Right ventricle myocardium superior (tissue), 1 donor: ENCODE results near the gene RFLNA. TPM values are rescaled to one million over a fixed set of nuclear protein-coding genes. Genes with fewer than 3 reads are reported as not detected.
A peak's percentile ranks its signal among the peaks of the same experiment; 100 is the strongest.

Source experiments
- ATAC-seq: fragments of 200-7000 bp; cut with Tn5 transposase; one replicate; pipeline ENCODE4 v1.9.1; 2020; ENCODE audit warnings: mild to moderate bottlenecking; ENCODE audit not compliant: poor library complexity
- DNase-seq: peaks from one replicate; pipeline ENCODE4 v3.0.0-alpha.2; 2020
- intact Hi-C: fragments of 100-400 bp; cut with DNase I; formaldehyde crosslinking; loops from one replicate; pipeline ENCODE4 v1.11.2; 2022
- total RNA-seq: library from RNA; stranded (reverse); fragmentation: NEBNext Ultra II Directional; extraction: Animal tissue kit (Norgen Biotek cat#: 25700); gene quantifications from one replicate; pipeline ENCODE4 v1.2.1, GENCODE V29; 2021
- donor health status: DM: no; HTN: yes; CAD: no; lungs with severe emphysema.

Gene RFLNA
- total RNA-seq, 1 donor from 2014 or later, result 0.16 TPM

DNA sequence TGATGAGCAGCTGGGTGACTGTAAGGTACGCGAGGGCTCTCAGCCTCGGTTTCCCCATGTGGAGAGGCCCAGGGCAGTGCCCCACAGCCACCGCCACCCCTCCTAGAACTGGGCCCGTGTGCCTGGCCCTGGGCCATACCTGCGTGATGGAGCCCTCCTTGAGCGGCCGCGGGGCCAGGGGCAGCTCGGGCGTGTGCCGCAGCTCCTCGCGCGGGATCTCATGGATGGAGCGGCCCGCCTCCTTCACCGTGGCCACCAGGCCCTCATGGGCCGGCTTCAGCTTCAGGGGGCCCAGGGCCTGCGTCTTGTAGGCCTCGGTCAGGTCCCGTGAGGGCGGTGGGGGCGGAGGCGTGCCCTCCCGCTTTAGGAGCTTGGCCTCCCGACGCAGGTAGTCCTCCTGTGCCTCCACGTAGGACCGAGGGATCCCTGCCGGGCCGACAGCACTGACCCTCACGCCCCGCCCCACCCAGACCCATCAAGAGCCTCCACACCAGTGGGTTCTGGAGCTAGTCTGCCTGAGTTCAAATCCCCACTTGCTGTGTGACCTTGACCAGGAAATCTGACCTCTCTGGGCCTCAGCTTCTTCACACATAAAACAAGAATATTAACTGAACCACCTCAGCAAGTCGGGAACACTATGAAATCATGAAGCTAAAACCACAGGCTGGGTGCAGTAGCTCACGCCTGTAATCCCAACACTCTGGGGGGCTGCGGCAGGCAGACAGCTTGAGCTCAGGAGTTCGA is 51.7 kb downstream of the RFLNA start:
- intact Hi-C loops, result no loop called here
- ATAC-seq, result no peak

DNA sequence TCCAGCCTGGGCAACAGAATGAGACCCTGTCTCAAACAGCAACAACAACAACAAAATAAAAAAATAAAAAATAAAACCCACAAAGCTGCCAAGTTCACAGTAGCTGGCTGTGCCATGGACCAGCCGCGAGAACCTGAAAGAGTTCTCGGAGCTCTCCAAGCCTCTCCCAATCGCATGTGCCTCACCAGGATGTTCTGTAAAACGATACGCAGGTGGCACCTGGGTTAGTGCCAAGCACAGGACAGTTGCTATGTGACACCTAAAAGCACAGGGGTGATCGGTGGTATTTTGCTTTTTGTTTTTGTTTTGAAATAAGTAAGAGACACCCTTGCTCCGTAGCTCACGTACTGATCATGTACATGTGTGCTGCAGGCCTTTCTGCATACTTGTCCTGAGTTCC is 52.4 kb downstream of the RFLNA start:
- intact Hi-C loops, result no loop called here
- DNase-seq (no peak), ATAC-seq (no peak)

More for the DNA sequence above, 51.7 kb downstream of the RFLNA start:
- no peak for DNase-seq

DNA sequence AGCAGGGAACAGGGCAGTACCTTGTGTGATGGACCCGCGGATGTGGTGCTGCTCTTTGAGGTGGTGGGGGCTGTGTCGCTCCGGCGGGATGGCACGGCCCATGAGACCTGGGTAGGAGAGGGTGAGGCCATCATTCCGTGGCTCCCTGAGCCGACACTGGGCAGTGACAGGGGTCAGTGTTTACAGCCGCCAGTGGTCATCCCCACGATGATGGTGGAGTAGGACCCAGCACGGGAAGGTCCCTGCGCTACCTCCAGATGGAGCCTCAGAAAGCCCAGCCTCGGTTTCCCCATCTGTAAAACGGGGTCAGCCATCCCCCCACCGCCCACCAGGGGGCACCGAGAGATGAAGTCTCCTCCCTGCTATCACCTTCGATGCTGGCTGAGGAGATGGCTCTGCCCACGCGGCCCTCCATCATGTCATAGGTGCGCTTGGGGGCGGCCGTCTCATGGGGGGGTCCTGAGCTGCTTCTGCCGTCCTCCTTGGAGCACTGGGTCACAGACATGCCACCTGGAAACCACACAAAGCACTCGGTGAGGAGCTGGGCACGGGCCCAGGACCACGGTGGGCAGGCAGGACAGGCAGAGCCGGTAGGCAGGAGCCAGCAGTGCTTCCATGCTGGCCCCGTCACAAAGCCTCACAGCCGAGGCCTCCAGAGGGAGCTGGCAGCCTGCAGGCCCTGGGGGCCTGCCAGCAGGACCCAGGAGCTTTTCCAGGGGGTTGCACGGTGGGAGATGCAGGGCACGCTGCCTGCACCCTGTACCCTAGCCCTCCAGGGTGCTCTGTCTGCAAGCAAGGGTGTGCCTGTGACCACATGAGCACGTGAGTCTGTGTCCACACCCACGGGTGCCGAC is 53.1 kb downstream of the RFLNA start:
- intact Hi-C loops, result no loop called here
- no peak for DNase-seq
- ATAC-seq, result peak; percentile 3

DNA sequence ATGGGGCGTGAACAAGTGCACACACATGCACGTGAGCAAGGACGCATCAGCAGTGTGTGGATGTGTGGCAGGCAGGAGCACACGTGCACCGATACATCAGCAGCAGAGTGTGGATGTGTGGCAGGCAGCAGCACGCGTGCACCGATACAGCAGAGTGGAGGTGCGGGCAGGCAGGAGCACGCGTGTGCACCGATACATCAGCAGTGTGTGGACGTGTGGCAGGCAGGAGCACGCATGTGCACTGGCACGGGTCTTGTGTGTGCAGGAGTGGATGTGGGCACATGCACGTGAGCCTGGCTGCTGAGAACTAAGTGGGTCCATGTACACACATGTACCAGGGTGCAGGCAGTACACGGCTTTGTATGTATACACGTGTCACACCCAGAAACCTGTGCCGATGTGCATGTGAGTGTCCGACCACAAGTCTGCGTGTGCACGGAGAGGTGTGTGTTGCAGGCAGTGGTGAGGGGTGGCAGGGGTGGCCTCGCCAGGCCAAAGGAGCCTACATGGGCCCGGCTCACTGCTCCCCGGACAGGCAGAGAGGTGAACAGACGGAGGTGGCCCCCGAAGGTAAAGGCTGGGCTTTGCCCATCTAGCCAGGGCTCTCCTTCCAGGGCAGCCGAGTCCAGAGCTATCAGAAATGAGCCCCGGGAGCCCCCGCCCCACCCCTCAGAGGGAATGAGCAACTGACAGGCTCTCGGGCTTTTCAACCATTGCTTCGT is 53.9 kb downstream of the RFLNA start:
- DNase-seq (no peak), ATAC-seq (no peak)
- intact Hi-C loops, result no loop called here

DNA sequence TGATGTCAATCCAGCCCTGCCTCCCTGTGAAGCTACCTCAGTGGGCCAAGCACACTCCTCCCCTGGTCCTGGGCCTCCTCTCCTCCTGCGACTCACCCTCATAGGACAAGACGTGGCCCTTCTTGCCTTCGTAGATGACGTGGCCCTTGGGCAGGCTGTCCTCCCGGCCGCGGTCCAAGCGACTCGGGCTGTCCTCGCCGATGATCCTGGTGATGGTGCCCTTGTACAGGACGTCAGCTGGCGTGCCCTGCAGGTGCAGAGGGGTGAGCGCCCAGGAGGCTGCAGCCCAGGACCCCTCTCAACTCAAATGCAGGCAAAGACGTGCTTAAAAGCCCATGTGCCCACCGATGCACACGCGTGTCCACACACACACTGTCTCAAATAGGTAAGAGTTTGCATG is 55.6 kb downstream of the RFLNA start:
- DNase-seq (no peak), ATAC-seq (no peak)
- intact Hi-C loops, result no loop called here

DNA sequence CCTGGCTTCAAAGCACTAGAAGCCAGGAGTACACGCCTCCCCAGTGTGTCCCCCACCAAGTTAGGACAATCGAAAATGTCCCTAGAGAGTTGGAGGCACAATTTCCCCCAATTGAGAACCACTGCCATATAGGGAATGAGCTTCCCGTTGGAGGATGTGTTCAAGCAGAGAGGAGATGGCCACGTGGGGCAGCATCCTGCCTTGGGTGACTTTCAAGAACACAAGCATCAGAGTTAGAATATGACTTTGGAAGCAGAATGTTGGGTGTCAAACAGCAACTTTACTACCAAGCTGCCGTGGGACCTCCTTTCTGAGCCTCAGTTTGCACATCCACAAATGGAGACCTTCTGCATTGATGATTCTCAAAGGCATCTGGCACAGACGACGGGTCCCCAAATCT is 56.5 kb downstream of the RFLNA start:
- no peak for ATAC-seq
- intact Hi-C loops, result no loop called here
- no peak for DNase-seq

DNA sequence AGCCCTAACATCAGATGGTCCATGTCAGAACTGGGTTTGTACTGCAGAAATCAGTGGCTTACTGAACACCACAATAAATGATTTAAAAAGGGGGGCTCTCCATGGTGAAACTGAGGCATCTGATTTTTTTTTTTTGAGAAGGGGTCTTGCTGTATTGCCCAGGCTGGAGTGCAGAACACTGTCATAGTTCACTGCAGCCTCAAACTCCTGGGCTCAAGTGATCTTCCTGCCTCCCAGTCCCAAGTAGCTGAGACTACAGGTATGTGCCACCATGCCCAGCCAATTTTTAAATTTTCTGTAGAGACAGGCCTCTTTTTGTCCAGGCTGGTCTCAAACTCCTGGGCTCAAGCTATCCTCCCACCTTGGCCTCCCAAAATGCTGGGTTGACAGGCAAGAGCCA is 57.4 kb downstream of the RFLNA start:
- no peak for DNase-seq
- intact Hi-C loops, result no loop called here
- no peak for ATAC-seq

DNA sequence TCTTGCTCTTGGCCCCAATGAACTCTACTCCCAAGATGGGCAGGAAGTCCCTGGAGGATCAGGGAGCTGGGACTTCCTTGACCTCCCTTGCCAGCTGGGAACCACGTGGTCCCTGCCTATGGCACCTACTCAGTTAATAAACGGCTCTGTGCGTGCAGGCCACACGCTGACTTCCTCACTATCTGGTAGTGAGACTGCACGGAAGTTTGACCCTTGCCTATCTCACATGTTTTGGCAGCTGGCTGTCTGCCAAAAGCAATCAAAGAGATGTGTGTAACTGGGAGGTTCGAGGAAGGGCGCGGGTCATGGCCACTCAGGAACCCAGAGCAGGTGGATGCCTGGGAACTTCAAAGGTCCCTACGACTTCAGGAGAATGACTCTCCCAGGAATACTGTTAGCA is 57.9 kb downstream of the RFLNA start:
- DNase-seq (peak; percentile 73), ATAC-seq (peak; percentile 63)
- intact Hi-C loops, result no loop called here

DNA sequence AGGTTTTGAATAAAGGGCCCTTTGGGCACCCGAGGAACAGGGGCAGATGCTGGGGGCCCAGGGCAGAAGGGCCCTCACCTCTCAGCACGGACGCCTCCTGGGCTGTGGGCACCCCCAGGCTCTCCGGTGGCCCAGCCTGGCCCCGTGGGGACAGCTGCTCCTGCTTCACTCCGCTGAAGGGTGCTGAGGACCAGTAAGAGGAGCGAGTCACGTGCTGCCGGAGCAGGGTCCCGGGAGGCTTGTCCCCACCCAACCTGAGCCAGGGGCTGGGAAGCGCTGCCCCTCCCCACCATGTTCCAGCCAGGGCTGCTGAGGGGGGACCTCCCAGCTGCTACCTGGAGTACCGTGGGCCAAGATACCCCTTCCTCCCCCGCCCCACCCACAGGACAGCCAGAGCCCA is 59.5 kb downstream of the RFLNA start:
- DNase-seq (no peak), ATAC-seq (no peak)
- intact Hi-C loops, result no loop called here

DNA sequence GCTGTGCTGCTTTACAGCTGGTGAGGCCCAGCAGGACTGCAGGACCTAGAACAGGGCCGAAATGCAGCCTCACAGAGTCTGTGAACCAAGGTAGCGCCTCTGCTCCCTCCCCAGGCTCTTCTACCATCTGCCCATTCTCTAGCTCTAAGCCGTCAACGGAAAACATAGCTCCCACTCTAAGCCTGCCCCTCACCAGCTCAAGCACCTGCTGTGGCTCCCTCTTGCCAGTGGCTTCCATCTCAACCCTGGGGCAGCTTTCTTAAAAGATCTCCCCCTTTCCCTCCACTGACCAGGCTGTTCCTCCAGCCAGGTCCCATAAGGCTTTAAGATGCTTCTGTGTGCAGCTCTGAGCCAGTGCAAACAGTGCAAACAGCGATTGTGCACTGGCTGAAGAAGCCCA is 61.3 kb downstream of the RFLNA start:
- no peak for DNase-seq
- ATAC-seq, result no peak
- intact Hi-C loops, result no loop called here

DNA sequence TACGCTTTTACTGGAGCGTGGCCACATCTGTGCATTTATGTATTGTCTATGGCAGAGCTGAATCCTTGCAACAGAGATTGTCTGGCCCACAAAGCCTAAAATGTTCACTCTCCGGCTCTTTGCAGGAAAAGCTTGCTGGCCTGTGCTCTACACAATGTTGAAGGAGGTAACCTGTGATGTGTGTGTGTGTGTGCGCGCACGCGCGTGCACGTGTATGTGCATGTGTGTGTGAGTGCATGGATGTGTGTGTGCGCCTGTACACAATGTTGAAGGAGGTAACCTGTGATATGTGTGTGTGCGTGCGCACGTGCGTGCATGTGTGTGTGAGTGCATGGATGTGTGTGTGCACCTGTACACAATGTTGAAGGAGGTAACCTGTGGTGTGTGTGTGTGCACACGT is 62.7 kb downstream of the RFLNA start:
- ATAC-seq (no peak), DNase-seq (no peak)
- intact Hi-C loops, result no loop called here

DNA sequence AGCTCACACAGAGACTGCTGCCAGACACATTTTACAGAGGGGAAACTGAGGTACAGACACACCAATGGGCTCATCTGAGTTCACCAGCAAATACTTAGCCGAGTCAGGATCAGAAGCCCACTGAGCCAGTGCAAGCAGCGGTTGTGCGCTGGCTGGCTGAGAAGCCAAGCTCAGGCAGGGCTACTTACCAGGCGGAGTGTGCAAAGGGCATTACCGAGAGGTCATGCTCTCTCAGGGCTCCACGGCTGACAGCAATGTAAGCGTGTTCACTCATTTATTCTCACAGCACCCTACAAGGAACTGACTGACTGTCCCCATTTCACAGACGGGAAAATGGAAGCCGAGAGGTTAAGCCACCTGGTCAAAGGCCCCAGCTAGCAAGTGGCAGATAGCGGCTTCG is 63.7 kb downstream of the RFLNA start:
- ATAC-seq, result no peak
- intact Hi-C loops, result no loop called here
- no peak for DNase-seq

DNA sequence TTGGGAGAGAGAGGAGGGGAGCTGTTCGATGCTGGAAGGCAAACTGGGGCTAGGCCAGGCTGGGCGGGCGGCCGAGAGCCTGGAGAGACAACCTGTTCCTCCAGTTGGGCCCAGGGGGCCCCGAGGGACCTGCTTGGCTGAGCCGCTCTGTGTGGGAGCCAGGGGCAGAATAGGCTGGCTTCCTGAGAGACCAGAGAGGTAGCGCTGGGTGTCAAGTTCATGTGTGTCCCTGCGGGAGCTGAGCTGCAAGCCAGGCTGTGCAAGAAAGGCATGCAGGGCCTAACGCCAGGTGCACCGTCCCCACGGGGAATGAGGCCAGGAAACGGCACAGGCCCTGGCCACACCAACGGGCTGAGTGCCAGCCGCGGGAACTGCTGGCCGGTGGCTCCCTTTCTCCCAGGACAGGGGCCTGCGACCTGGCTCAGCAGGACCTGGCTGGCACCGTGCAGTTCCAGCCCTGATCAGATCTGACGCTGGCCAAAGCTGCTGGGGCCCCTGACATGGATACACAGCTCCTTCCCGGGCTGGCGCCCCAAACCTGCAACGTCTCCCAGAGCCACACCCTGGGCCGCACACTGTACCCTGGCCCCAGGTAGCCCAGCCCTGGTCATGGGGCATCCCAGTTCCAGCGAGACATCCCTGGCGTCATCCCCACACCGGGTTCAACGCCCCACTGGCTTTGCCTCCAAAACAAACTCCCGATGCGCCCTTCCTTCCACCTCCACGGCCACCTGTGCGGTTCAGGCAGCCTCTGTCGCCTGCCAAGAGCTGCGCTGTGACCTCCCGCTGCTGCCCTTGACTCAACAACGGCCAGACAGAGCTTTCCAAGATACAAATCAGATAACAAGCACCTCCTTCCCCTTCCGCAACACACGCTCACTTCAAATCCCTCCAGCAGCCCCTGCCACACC is 65.0 kb downstream of the RFLNA start:
- DNase-seq (peak; percentile 96), ATAC-seq (peak; percentile 90)
- intact Hi-C loops, result no loop called here

DNA sequence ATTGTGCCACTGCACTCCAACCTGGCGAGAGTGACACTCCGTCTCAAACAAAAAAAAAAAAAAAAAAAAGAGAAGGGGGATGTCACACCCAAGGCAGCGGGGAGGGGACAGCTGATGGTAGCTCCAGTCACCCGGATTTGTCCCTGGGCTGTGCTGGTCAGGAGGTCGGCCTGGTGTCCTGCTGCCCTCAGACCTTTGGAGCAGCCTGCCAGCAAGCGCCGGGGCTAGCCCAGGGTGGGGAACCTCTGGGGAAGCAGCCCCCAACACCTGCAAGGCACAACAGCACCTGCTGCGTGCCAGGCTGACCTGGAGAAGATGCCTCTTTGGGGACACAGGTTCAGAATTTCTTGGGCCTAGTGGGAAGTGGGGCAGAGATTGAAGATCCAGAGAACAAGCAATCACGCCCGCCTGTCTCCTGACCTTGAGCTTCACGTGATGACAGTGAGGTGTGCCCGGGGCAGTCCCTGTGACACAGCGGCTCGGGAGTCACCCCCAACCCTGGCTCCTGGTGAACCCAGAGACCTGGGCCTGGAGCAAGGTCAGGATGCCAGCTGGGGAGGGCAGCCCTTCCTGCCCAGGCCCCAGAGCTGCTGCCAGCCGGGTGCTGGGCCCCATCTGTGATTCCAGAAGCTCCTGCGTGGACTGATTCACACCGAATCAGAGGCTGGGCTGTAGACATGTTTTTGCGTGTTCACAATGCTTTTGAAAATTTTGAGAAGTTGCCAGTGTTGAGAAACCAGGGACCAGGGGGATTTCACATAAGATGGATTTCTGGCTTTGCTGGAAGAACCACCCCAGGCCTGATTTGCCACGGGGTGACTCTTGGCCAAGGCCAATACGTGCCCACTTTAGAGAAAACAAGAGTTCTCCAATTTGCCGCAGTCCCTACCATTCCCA is 66.4 kb downstream of the RFLNA start:
- ATAC-seq, result no peak
- intact Hi-C loops, result no loop called here
- DNase-seq, result no peak

DNA sequence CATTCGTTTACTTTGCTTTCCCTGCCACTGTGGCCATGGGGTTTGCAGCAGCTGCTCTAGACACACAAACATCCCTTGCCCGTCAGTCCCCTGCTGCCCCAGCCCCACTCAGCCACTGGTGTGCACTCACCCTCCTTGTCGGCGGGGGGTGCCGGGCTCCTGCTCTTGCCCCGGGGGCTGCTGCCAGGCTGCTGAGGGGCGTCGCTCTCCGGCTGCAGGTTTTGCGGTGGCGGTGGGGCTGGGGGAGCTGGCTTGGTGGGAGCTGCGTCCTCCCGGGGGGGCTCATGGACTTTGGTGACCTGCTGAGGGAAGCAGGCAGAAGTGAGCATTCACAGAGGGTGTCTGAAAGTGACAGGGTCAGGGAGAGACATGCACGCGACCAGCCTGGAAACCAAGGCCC is 67.1 kb downstream of the RFLNA start:
- no peak for DNase-seq
- intact Hi-C loops, result no loop called here
- ATAC-seq, result no peak

DNA sequence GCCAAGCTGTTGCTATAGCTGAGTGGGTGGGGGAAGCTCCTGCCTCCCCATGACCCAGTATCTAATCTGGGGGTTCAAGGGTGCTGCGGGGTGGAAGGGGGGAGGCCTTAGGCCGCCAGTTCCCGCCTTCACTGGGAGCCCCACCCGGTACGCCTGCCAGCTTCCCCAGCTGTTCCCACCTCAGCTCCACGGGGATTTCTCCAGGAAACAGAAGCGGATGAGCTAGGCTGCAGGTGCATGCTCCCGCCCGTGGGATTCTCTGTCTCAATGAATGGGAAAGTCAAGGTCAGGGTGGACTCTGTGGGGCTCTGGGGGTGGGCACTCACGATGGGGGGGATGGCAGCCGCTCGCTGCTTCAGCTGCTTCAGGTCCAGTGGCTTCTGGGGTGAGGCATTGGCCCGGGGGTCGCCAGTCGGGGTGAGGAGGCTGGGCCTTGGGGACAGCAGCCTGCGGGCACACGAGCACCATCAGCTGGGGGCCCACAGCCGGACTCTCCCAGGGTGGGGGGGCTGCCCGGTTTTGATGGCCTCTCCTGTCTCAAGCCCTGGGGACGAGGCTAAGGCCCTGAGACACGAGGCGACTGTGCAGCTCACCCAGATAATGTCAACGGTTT is 68.6 kb downstream of the RFLNA start:
- DNase-seq (no peak), ATAC-seq (no peak)
- intact Hi-C loops, result no loop called here

DNA sequence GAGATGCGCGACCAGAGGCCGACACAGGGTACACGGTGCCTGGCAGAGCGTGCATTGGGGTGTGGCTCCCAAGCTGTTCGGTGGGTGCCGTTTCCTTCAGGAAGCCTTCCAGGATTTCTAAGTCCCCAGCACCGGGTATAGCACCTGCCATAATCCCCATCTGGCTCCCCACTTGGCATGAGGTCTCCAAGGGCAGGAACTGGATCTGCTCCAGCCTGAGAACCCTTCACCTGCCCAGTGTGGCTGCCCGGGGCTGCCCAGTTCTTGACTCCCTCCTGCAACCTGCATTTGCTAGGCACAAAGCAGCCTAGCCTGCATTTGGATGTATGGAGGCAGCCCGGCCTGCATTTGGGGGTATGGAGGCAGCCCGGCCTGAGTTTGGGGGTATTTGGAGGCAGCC is 69.7 kb downstream of the RFLNA start:
- intact Hi-C loops, result no loop called here
- ATAC-seq (no peak), DNase-seq (no peak)
